ENCODE results near the gene ZBTB16. TPM values are rescaled to one million over a fixed set of nuclear protein-coding genes. Genes with fewer than 3 reads are reported as not detected.

Gene ZBTB16
- total and polyA plus RNA-seq, 7 donors = 9.9 to 197 (median 99.5) TPM

DNA sequence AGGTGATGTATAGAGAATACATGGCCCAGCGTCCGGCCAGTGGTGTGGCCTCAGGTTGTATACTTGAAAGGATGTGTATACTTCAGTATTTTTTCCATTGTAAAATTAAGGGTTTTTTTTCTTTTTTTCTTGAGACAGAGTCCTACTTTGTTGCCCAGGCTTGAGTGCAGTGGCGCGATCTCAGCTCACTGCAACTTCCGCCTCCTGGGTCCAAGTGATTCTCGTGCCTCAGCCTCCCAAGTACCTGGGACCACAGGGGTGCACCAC lies 15.8 kb downstream of the ZBTB16 start:
- TF ChIP-seq EP300 (IDR thresholded peaks at IDR 0.05) (no peak), POLR2A (IDR thresholded peaks at IDR 0.05) (no peak), POLR2AphosphoS5 (IDR thresholded peaks at IDR 0.05) (no peak)
- H3K27ac ChIP-seq = peak overlapping the region in 3 of 4 donors; percentile 5 to 80 (median 24)
- no peaks in the 10 kb centered on the region for H3K27me3 ChIP-seq
- intact Hi-C loops (cut with DNase I) = loop anchor here (5.0 kb wide), 1 partner anchor 42 kb away; no protein-coding TSS in a partner anchor
- H3K4me1 ChIP-seq = peaks cover 0 to 100% (median 99%) of the 10 kb centered on the region in 4 donors
- H3K4me3 ChIP-seq = peak overlapping the region in 1 of 4 donors; percentile 22
- no peaks in the 10 kb centered on the region for H3K9me3 ChIP-seq
- peaks cover 27 to 94% (median 34%) of the 10 kb centered on the region in 4 donors for H3K36me3 ChIP-seq
- 96 to 97% methylated on average over 6 of the region's 6 CpGs for WGBS, 2 donors
- peak; percentile 64 for DNase-seq

- TF ChIP-seq, protein P1, sequence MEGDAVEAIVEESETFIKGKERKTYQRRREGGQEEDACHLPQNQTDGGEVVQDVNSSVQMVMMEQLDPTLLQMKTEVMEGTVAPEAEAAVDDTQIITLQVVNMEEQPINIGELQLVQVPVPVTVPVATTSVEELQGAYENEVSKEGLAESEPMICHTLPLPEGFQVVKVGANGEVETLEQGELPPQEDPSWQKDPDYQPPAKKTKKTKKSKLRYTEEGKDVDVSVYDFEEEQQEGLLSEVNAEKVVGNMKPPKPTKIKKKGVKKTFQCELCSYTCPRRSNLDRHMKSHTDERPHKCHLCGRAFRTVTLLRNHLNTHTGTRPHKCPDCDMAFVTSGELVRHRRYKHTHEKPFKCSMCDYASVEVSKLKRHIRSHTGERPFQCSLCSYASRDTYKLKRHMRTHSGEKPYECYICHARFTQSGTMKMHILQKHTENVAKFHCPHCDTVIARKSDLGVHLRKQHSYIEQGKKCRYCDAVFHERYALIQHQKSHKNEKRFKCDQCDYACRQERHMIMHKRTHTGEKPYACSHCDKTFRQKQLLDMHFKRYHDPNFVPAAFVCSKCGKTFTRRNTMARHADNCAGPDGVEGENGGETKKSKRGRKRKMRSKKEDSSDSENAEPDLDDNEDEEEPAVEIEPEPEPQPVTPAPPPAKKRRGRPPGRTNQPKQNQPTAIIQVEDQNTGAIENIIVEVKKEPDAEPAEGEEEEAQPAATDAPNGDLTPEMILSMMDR (IDR thresholded peaks at IDR 0.05) = peak; percentile 40 to 60 (median 56)
- TF ChIP-seq POLR2A (IDR thresholded peaks at IDR 0.05) (no peak), POLR2AphosphoS5 (IDR thresholded peaks at IDR 0.05) (peak in 3 of 4 donors; percentile 18 to 23 (median 22))
- H3K4me3 ChIP-seq = peak overlapping the region; percentile 1 to 22 (median 6)
- DNase-seq = peak; percentile 77
- intact Hi-C loops (cut with DNase I) = loop anchor here (5.0 kb wide), 1 partner anchor 41 kb away; no protein-coding TSS in a partner anchor
- H3K9me3 ChIP-seq = no peaks in the 10 kb centered on the region
- 55 to 68% methylated on average over 18 of the region's 18 CpGs for WGBS, 2 donors
- no peaks in the 10 kb centered on the region for H3K27me3 ChIP-seq
- peak overlapping the region; percentile 16 to 80 (median 27) for H3K27ac ChIP-seq
- peaks cover 27 to 94% (median 33%) of the 10 kb centered on the region in 4 donors for H3K36me3 ChIP-seq
- peaks cover 0 to 100% (median 100%) of the 10 kb centered on the region in 4 donors for H3K4me1 ChIP-seq
These were observed 16.5 kb downstream of the ZBTB16 start for GRCh38 chr11:114075891-114076441.

- Histone ChIP-seq H3K4me1 (peaks cover 0 to 100% (median 100%) of the 10 kb centered on the region in 4 donors), H3K27ac (peak overlapping the region in 3 of 4 donors; percentile 4 to 80 (median 40)), H3K27me3 (no peaks in the 10 kb centered on the region), H3K4me3 (no peak overlapping the region), H3K9me3 (no peaks in the 10 kb centered on the region), H3K36me3 (peaks cover 27 to 87% (median 33%) of the 10 kb centered on the region in 4 donors)
- 56 to 74% methylated on average over 3 of the region's 3 CpGs for WGBS, 2 donors
- no peak for TF ChIP-seq POLR2A (IDR thresholded peaks at IDR 0.05)
- no peak for TF ChIP-seq EP300 (IDR thresholded peaks at IDR 0.05)
- TF ChIP-seq POLR2AphosphoS5 (IDR thresholded peaks at IDR 0.05) = no peak
- TF ChIP-seq, protein P1 (IDR thresholded peaks at IDR 0.05) = no peak
- intact Hi-C loops (cut with DNase I) = loop anchor here (5.0 kb wide), 1 partner anchor 40 kb away; no protein-coding TSS in a partner anchor
- peak; percentile 49 for DNase-seq
These were observed 17.4 kb downstream of the ZBTB16 start for GRCh38 chr11:114076921-114077331.

- intact Hi-C loops (cut with DNase I) = loop anchor here (5.0 kb wide), 1 partner anchor 40 kb away; no protein-coding TSS in a partner anchor
- WGBS, 2 donors = 29 to 56% methylated on average over 9 of the region's 9 CpGs
- Histone ChIP-seq H3K4me3 (no peak overlapping the region), H3K27me3 (no peaks in the 10 kb centered on the region), H3K9me3 (no peaks in the 10 kb centered on the region), H3K36me3 (peaks cover 27 to 85% (median 32%) of the 10 kb centered on the region in 4 donors), H3K4me1 (peaks cover 0 to 100% (median 100%) of the 10 kb centered on the region in 4 donors), H3K27ac (peak overlapping the region; percentile 4 to 80 (median 62))
- TF ChIP-seq, protein P1 (IDR thresholded peaks at IDR 0.05) = no peak
- no peak for TF ChIP-seq POLR2A (IDR thresholded peaks at IDR 0.05)
- TF ChIP-seq EP300 (IDR thresholded peaks at IDR 0.05) = no peak
- peak in 2 of 4 donors; percentile 11 to 22 for TF ChIP-seq POLR2AphosphoS5 (IDR thresholded peaks at IDR 0.05)
- peak; percentile 61 for DNase-seq
These were observed 18.2 kb downstream of the ZBTB16 start for GRCh38 chr11:114077482-114078305.

GRCh38 chr11:114078423-114078822 lies 18.9 kb downstream of the ZBTB16 start:
- peaks cover 0 to 100% (median 100%) of the 10 kb centered on the region in 4 donors for H3K4me1 ChIP-seq
- no peaks in the 10 kb centered on the region for H3K27me3 ChIP-seq
- H3K36me3 ChIP-seq = peaks cover 27 to 87% (median 36%) of the 10 kb centered on the region in 4 donors
- peak; percentile 60 for DNase-seq
- peak in 1 of 4 donors; percentile 16 for TF ChIP-seq POLR2AphosphoS5 (IDR thresholded peaks at IDR 0.05)
- TF ChIP-seq EP300 (IDR thresholded peaks at IDR 0.05) = no peak
- no peak for TF ChIP-seq POLR2A (IDR thresholded peaks at IDR 0.05)
- intact Hi-C loops (cut with DNase I) = loop anchor here (5.0 kb wide), 1 partner anchor 39 kb away; no protein-coding TSS in a partner anchor
- H3K27ac ChIP-seq = peak overlapping the region; percentile 39 to 80 (median 62)
- WGBS, 2 donors = 59 to 85% methylated on average over 4 of the region's 4 CpGs
- peak overlapping the region in 1 of 4 donors; percentile 1 for H3K4me3 ChIP-seq
- H3K9me3 ChIP-seq = no peaks in the 10 kb centered on the region

Measured in sigmoid colon (tissue), 7 donors.